ENCODE data around the gene CREG2. TPM values are rescaled to one million over a fixed set of nuclear protein-coding genes. Genes with fewer than 3 reads are reported as not detected.

Gene CREG2
- total and polyA plus RNA-seq, 2 donors (not counting 1 experiment from before 2014, with no cell fraction given), result 0.10 TPM; not detected in 1

GRCh38 chr2:101405351-101405899 is 18.1 kb upstream of the CREG2 start:
- Histone ChIP-seq H3K79me2 (ENCODE audit: control insufficient read depth, insufficient read depth, low read length) (no peaks in the 10 kb centered on the region), H3K4me2 (replicated peaks; ENCODE audit: low read depth, low read length, poor library complexity, severe bottlenecking) (peak overlapping the region; percentile 56), H3K4me3 (ENCODE audit: control extremely low read depth in 1 of 5, extremely low read depth in 1 of 5, insufficient read depth in 1 of 5, low read depth in 2 of 5, low read length in 4 of 5) (no peak overlapping the region), H3K36me3 (replicated peaks in 1 of 2; ENCODE audit: control extremely low read depth in 1 of 2, control insufficient read depth in 1 of 2, extremely low read depth in 1 of 2, insufficient read depth in 2 of 2, low read length in 1 of 2) (no peaks in the 10 kb centered on the region), H4K20me1 (ENCODE audit: control insufficient read depth, insufficient read depth, low read length, poor library complexity, severe bottlenecking) (no peaks in the 10 kb centered on the region), H2AFZ (ENCODE audit: insufficient read depth, low read depth, low read length, poor library complexity, severe bottlenecking) (peak overlapping the region; percentile 57), H3K27me3 (replicated peaks in 1 of 4; ENCODE audit: control extremely low read depth in 1 of 4, control insufficient read depth in 3 of 4, insufficient read depth in 4 of 4, low read length in 3 of 4) (no peaks in the 10 kb centered on the region), H3K27ac (ENCODE audit: low read length in 2 of 2) (peak overlapping the region; percentile 12 to 38), H3K4me1 (ENCODE audit: control insufficient read depth in 2 of 2, insufficient read depth in 2 of 2, low read length in 2 of 2) (peaks cover 44 to 50% of the 10 kb centered on the region in 2 donors), H3K9ac (ENCODE audit: low read length) (peak overlapping the region; percentile 13), H3K9me3 (ENCODE audit: control extremely low read depth in 1 of 3, control insufficient read depth in 2 of 3, insufficient read depth in 1 of 3, low read length in 2 of 3) (no peaks in the 10 kb centered on the region)
- ATAC-seq (ENCODE audit: low read depth), result no peak
- peak; percentile 24 for DNase-seq
- intact Hi-C loops (cut with micrococcal nuclease), result loop anchor here (10.0 kb wide), 1 partner anchor 391 kb away; no protein-coding TSS in a partner anchor
- no peak for TF ChIP-seq CTCF (IDR thresholded peaks at IDR 0.05)
- no peak for TF ChIP-seq EZH2 (IDR thresholded peaks at IDR 0.05; ENCODE audit: borderline replicate concordance, insufficient read depth, low read depth, low read length, poor library complexity, severe bottlenecking)
- POLR2A ChIA-PET, result interaction anchor here (0.6 kb wide), 1 partner anchor 402 kb away, joined by 3 read pairs; no protein-coding TSS in a partner anchor
- Mint-ChIP-seq H3K4me1 (peaks cover 46% of the 10 kb centered on the region), H3K27ac (no peak overlapping the region), H3K4me3 (peak overlapping the region; percentile 13), H3K27me3 (peaks cover 5% of the 10 kb centered on the region), H3K9me3 (ENCODE audit: insufficient read depth) (no peaks in the 10 kb centered on the region)
- WGBS (ENCODE audit: insufficient coverage), result no CpG with 5 or more reads among the region's 7 CpGs
- CTCF ChIA-PET, result interaction anchor here (0.8 to 1.8 kb wide), 4 partner anchors 12 to 417 kb away, joined by 3 to 4 read pairs (median 4); no protein-coding TSS in a partner anchor

- Histone ChIP-seq H3K79me2 (ENCODE audit: control insufficient read depth, insufficient read depth, low read length) (no peaks in the 10 kb centered on the region), H3K27ac (ENCODE audit: low read length in 2 of 2) (no peak overlapping the region), H3K4me3 (ENCODE audit: control extremely low read depth in 1 of 5, extremely low read depth in 1 of 5, insufficient read depth in 1 of 5, low read depth in 2 of 5, low read length in 4 of 5) (no peak overlapping the region), H4K20me1 (ENCODE audit: control insufficient read depth, insufficient read depth, low read length, poor library complexity, severe bottlenecking) (no peaks in the 10 kb centered on the region), H3K36me3 (replicated peaks in 1 of 2; ENCODE audit: control extremely low read depth in 1 of 2, control insufficient read depth in 1 of 2, extremely low read depth in 1 of 2, insufficient read depth in 2 of 2, low read length in 1 of 2) (no peaks in the 10 kb centered on the region), H3K27me3 (replicated peaks in 1 of 4; ENCODE audit: control extremely low read depth in 1 of 4, control insufficient read depth in 3 of 4, insufficient read depth in 4 of 4, low read length in 3 of 4) (no peaks in the 10 kb centered on the region), H3K9me3 (ENCODE audit: control extremely low read depth in 1 of 3, control insufficient read depth in 2 of 3, insufficient read depth in 1 of 3, low read length in 2 of 3) (no peaks in the 10 kb centered on the region), H3K4me2 (replicated peaks; ENCODE audit: low read depth, low read length, poor library complexity, severe bottlenecking) (no peak overlapping the region), H2AFZ (ENCODE audit: insufficient read depth, low read depth, low read length, poor library complexity, severe bottlenecking) (no peak overlapping the region), H3K4me1 (ENCODE audit: control insufficient read depth in 2 of 2, insufficient read depth in 2 of 2, low read length in 2 of 2) (peaks cover 61 to 67% of the 10 kb centered on the region in 2 donors), H3K9ac (ENCODE audit: low read length) (no peak overlapping the region)
- TF ChIP-seq CTCF (IDR thresholded peaks at IDR 0.05), result no peak
- TF ChIP-seq EZH2 (IDR thresholded peaks at IDR 0.05; ENCODE audit: borderline replicate concordance, insufficient read depth, low read depth, low read length, poor library complexity, severe bottlenecking), result no peak
- no peak overlapping the region for H3K27ac Mint-ChIP-seq
- CTCF ChIA-PET, result interaction anchor here (1.7 kb wide), 1 partner anchor 16 kb away, joined by 4 read pairs; no protein-coding TSS in a partner anchor
- no peak for DNase-seq
- H3K9me3 Mint-ChIP-seq (ENCODE audit: insufficient read depth), result no peaks in the 10 kb centered on the region
- no peak overlapping the region for H3K4me3 Mint-ChIP-seq
- H3K4me1 Mint-ChIP-seq, result peaks cover 62% of the 10 kb centered on the region
- intact Hi-C loops (cut with micrococcal nuclease), result loop anchor here (10.0 kb wide), 1 partner anchor 389 kb away; no protein-coding TSS in a partner anchor
- ATAC-seq (ENCODE audit: low read depth), result no peak
- POLR2A ChIA-PET, result no interaction called here
- no CpG with 5 or more reads among the region's 1 CpG for WGBS (ENCODE audit: insufficient coverage)
- no peaks in the 10 kb centered on the region for H3K27me3 Mint-ChIP-seq
Observed at GRCh38 chr2:101403745-101404144, 16.4 kb upstream of the CREG2 start.

Measured in B cell (primary cell).